ENCODE results near the gene CACNA2D3.

DNA sequence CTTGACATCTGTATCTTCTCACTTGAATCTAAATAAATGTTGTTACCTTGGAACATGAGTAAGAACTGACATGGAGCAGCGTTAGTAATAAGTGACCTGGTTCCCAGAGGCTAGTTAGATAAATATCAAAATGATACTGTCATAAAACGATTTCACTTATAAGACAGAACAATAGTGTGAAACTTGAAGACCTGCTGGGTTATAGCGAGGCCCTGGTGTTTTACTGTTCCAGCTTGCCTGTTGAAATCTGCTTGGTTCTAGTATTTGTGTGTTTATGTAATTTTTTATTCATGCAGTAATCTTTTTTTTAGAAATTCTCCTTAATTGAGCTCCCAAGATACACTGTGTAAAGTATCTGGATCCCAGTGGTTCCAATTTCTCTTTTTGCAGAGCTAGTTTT is 129.4 kb downstream of the CACNA2D3 start:
- TF ChIP-seq, protein P1, sequence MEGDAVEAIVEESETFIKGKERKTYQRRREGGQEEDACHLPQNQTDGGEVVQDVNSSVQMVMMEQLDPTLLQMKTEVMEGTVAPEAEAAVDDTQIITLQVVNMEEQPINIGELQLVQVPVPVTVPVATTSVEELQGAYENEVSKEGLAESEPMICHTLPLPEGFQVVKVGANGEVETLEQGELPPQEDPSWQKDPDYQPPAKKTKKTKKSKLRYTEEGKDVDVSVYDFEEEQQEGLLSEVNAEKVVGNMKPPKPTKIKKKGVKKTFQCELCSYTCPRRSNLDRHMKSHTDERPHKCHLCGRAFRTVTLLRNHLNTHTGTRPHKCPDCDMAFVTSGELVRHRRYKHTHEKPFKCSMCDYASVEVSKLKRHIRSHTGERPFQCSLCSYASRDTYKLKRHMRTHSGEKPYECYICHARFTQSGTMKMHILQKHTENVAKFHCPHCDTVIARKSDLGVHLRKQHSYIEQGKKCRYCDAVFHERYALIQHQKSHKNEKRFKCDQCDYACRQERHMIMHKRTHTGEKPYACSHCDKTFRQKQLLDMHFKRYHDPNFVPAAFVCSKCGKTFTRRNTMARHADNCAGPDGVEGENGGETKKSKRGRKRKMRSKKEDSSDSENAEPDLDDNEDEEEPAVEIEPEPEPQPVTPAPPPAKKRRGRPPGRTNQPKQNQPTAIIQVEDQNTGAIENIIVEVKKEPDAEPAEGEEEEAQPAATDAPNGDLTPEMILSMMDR (IDR thresholded peaks at IDR 0.05), result no peak
- TF ChIP-seq JUN (IDR thresholded peaks at IDR 0.05) (no peak), BHLHE40 (IDR thresholded peaks at IDR 0.05; ENCODE audit: low read depth, low read length) (no peak), POLR2A (IDR thresholded peaks at IDR 0.05; ENCODE audit: low read length) (no peak), RAD21 (conservative IDR thresholded peaks at IDR 0.05 in 1 of 2, IDR thresholded peaks at IDR 0.05 in 1 of 2) (no peak), EP300 (IDR thresholded peaks at IDR 0.05) (no peak), GATA3 (IDR thresholded peaks at IDR 0.05; ENCODE audit: borderline replicate concordance) (no peak), MAZ (IDR thresholded peaks at IDR 0.05; ENCODE audit: borderline replicate concordance, low read depth, low read length) (no peak), ZC3H11A (IDR thresholded peaks at IDR 0.05) (no peak), RFX5 (IDR thresholded peaks at IDR 0.05) (no peak), KDM5A (IDR thresholded peaks at IDR 0.05) (no peak), USF2 (IDR thresholded peaks at IDR 0.05) (no peak)
- TF ChIP-seq, protein P2, sequence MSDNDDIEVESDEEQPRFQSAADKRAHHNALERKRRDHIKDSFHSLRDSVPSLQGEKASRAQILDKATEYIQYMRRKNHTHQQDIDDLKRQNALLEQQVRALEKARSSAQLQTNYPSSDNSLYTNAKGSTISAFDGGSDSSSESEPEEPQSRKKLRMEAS (IDR thresholded peaks at IDR 0.05), result no peak
- TF ChIP-seq, protein P3, sequence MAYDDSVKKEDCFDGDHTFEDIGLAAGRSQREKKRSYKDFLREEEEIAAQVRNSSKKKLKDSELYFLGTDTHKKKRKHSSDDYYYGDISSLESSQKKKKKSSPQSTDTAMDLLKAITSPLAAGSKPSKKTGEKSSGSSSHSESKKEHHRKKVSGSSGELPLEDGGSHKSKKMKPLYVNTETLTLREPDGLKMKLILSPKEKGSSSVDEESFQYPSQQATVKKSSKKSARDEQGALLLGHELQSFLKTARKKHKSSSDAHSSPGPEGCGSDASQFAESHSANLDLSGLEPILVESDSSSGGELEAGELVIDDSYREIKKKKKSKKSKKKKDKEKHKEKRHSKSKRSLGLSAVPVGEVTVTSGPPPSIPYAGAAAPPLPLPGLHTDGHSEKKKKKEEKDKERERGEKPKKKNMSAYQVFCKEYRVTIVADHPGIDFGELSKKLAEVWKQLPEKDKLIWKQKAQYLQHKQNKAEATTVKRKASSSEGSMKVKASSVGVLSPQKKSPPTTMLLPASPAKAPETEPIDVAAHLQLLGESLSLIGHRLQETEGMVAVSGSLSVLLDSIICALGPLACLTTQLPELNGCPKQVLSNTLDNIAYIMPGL (CRISPR knock-in tag; IDR thresholded peaks at IDR 0.05; ENCODE audit: borderline replicate concordance), result no peak

All from A549 (cell line).